Activated CD4-positive, CD25-positive, alpha-beta regulatory T cell treated with anti-CD3 and anti-CD28 coated beads, Interleukin-2, amount 50 U/mL, for 24 hours (primary cell): ENCODE measurements around the gene C16orf54.
"Not testable (repeated sequence)": the region's sequence is repeated elsewhere in the genome, so short reads cannot be mapped to it uniquely, and the experiment has no call there.

Experiments
- ATAC-seq, 2 donors: fragments of 150-1000 bp; cut with Tn5 transposase; one replicate each; pipeline ENCODE4 v1.10.0; 2021; ENCODE audit warnings: mild to moderate bottlenecking in 1 of 2, moderate library complexity in 1 of 2

The C16orf54 gene

DNA sequence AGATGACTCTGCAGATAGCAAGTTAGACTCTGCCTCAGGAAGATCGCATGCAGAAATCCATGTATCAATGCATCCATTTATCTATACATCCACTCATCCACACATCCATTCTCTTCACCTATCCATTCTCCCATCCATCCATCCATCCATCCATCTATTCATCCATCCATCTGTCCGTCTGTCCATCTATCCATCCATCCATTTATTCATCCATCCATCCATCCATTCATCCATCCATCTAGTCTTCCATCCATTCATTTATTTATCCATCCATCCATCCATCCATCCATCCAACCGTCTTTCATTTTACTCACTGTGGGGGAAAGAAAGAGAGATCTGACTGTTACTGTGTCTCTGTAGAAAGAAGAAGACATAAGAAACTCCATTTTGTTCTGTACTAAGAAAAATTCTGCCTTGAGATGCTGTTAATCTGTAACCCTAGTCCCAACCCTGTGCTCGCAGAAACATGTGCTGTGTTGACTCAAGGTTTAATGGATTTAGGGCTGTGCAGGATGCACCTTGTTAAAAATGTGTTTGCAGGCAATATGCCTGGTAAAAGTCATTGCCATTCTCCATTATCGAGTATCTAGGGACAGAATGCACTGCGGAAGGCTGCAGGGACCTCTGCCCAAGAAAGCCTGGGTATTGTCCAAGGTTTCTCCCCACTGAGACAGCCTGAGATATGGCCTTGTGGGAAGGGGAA lies 5.7 kb downstream of the C16orf54 start:
- not testable (repeated sequence) for ATAC-seq

DNA sequence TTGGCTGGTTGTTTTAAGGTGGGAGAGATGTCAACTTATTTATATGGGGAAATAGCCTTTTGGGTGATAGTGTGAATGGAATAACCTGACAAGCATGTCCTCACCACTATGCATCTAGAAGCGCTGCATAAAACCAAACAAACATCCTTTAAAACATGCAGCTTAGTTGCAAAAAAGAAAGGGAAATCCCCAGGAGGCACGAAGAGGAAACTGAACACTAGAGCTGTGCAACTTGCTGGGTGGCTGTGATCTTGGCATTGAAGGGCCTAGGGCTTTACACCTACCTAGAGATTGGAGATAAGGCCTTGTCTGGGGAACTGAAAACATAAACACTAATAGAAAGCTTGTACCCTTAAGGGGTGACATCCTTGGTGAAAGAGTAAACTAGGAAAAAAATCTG lies 7.3 kb downstream of the C16orf54 start:
- peak; percentile 89 to 91 for ATAC-seq

DNA sequence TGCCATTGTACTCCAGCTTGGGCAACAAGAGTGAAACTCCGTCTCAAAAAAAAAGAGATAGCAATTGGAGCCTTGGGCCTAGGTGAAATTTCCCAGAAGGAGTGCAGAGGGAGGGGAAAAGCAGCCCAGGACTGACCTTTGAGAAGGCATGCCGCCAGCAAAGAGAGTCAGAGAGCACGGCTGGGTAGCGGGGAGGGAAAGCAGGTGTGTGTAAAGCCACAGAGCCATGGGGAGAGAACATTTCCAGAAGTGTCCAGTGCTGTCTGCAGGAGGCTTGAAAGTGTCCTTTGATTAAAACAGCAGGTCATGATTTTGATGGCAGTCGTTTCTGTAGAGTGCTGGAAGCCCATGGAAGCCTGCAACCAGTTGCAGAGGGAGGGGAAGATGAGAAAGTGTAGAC lies 8.1 kb downstream of the C16orf54 start:
- no peak for ATAC-seq

DNA sequence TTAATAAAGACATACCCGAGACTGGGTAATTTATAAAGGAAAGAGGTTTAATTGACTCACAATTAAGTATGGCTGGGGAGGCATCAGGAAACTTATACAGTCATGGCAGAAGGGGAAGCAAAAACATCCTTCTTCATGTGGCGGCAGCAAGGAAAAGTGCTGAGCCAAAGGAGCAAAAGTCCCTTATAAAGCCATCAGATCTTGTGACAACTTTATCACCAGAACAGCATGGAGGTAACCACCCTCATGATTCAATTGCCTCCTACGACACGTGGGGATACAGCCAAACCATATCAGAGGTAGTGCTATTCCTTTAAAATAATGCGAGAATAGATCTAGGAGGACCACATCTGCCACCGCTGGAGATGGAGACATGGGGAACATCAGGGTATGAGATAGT lies 9.0 kb downstream of the C16orf54 start:
- ATAC-seq: no peak

DNA sequence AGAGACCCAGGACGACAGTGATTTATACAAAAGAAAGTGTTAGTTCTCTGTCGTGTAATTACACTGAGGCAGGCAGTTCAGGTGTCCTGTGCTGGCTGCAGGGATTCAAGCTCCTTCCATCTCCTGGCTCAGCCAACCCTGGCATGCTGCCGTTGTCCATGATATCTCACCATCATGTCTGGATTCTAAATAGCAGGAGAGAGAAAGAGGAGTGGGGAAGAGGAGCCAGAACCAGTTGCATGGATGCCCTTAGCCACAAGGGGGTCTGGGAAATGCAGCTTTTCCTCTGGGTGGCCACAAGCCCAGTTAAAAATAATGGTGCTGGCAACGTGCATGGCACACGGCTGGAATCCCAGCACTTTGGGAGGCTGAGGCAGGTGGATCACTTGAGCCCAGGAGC lies 9.7 kb downstream of the C16orf54 start:
- no peak for ATAC-seq

DNA sequence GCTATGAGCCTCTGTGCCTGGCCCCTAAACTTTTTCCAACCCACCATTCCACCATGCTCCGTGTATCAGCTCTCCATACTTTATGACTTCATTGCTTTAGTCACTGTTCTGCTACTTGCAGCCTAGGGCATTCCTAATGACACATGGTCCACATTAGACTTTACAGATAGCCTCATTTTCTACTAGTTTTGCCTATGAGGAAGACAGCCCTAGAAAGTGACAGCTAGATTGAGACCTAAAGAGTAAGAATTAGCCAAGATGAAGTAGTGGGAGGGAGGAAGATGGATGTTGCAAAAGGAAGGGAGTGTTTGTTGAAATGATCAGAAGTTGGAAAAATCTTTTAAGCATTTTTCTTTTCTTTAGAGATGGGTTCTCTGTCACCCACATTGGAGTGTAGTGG lies 11.0 kb downstream of the C16orf54 start:
- ATAC-seq: no peak

DNA sequence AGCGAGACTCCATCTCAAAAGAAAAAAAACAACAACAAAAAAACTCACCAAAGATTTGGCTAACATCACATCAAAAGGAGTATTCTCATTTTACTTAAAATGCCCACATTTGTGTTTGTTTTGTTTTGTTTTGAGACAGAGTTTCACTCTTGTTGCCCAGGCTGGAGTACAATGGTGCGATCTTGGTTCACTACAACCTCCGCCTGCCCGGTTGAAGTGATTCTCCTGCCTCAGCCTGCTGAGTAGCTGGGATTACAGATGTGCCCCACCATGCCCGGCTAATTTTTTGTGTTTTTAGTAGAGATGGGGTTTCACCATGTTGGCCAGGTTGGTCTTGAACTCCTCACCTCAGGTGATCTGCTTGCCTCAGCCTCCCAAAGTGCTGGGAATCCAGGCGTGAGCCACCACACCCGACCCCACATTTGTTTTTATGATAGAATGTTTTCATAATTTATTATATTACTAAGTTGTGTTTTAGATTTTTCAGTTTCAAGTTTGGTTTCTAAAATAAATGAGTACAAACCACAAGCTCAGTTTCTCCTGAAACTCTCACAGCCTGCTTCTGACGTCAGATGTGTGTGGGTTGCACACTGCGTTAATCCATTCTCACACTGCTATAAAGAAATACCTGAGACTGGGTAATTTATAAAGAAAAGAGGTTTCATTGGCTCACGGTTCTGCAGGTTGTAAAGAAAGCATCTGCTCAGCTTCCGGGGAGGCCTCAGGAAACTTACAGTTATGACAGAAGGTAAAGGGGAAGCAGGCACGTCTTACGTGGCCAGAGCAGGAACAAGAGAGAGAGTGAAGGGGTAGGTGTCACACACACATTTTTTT lies 13.8 kb downstream of the C16orf54 start:
- peak; percentile 95 to 97 for ATAC-seq

DNA sequence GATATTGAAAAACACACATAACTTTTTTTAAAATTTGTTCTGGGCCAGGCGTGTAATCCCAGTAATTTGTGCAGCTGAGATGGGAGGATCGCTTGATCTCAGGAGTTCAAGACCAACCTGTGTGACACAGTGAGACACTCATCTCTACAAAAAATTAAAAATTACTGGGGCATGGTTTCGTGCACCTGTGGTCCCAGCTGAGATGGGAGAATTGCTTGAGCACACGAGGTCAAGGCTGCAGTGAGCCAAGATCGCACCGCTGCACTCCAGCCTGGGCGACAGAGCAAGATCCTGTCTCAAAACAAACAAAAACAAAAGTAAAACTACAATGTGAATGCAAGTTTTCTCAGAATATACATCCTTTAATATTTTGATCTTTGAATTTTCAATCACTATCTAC lies 15.1 kb downstream of the C16orf54 start:
- no peak for ATAC-seq

DNA sequence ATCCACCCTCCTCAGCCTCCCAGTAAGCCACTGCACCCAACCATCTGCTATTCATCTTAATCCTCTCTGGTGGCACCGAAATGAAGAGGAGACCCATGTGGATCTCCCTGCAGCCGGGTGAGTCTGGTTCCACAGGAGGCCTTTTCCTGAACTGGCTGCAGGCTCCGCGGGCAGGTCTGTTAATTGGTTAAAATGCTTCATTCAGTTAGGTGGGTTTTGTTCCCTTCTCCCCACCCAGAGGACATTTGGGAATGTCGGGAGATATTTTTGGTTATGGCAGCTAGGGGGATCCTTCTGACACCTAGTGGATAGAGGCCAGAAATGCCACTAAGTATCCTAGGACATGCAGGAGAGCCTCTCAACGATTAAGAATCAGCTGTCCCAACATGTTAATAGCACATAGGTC lies 16.7 kb downstream of the C16orf54 start:
- no peak for ATAC-seq

DNA sequence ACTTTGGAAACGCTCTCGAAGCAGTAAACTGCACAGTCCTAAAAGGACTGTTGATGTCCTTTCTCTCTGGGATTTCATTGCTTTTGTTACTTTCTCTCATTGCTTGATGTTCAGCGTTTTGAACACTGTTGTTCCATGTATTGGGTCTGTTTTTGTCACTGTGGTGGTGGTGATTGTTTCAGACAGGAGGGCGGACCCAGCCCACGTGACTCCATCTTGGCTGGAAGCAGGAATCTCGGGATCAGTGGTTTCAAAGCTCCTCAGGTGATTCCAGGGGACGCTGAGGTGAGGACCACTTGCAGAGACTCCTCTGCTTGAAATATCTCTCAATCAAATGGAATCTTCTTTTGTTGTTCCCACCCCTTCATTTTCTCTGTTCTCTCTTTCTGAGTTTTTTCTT lies 18.3 kb downstream of the C16orf54 start:
- ATAC-seq: no peak

DNA sequence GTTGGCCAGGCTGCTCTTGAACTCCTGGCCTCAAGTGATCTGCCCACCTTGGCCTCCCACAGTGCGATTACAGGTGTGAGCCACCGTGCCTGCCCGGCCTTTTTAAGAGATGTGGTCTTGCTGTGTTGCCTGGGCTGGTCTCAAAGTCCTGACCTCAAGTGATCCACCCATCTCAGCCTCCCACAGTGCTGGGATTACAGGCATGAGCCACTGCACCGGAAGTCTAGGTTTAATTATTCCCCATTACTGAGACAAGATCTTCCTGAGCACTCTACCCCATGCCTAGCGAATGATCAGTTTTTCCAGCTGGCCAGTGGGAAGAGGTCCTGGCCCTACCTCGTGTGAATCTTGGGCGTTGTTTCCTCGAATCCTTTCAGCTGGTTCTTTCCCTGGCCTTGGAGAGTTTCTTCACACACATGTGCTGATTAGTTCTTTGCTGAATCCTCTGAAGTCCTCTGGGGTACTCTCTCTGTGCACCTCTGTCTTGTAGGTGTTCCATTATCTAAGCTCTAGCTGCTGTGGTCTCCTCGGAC lies 18.9 kb downstream of the C16orf54 start:
- no peak for ATAC-seq

DNA sequence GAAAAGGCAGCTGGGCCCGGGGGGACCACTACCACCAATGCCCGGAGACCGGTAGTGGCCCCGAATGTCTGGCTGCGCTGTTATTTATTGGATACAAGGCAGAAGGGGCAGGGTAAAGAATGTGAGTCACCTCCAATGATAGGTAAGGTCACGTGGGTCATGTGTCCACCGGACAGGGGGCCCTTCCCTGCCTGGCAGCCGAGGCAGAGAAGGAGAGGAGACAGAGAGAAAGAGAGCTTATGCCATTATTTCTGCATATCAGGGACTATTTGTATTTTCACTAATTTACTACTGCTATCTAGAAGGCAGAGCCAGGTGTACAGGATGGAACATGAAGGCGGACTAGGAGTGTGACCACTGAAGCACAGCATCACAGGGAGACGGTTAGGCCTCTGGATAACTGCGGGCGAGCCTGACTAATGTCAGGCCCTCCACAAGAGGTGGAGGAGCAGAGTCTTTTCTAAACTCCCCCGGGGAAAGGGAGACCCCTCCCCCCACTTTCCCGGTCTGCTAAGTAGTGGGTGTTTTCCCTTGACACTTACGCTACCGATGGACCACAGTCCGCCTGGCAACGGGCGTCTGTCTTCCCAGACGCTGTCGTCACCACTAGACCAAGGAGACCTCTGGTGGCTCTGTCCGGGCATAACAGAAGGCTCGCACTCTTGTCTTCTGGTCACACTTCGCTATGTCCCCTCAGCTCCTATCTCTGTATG lies 24.5 kb downstream of the C16orf54 start:
- not testable (repeated sequence) for ATAC-seq

DNA sequence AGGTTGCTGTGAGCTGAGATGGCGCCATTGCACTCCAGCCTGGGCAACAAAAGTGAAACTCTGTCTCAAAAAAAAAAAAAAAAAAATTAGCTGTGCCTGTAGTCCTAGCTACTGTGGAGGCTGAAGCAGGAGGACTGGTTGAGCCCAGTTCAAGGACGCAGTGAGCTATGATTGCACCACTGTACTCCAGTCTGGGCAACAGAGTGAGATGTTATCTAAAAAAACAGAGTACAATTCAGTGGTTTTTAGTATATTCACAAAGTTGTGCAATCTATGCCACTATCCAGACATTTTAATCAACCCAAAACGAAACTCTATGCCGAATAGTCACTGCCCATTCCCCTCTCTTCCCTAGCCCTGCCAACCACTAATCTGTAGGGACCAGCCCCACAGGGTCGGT lies 25.1 kb downstream of the C16orf54 start:
- no peak for ATAC-seq

DNA sequence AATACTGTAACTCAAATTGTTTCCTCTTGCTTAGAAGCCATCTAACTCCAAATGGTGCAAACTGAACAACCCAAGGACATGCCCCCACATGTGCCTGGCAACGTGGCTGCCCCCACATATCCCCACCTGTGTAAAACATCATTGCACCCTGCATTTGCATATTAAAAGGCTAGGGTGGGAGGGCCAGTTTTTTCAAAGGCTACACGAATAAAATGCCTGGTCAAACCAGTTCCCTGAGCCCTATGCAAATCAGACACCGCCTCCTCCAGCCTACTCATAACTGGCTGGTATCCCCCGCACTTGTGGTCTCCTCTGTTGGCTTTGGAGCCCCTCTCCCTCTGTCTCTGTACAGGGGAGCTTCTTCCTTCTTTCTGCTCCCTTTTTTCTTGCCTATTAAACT lies 26.7 kb downstream of the C16orf54 start:
- no peak for ATAC-seq

DNA sequence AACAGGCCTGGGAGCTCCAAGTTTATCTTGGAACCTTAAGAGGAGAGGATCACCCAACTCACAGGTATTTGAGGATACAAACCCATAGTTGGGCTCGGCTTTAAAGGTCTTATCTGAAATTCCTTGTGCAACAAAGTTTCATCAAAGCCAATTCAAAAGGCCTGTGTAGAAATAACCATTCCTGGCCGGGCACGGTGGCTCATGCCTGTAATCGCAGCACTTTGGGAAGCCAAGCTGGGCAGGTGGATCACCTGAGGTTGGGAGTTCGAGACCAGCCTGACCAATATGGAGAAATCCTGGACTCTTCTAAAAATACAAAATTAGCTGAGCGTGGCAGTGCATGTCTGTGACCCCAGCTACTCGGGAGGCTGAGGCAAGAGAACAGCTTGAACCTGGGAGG lies 28.7 kb downstream of the C16orf54 start:
- no peak for ATAC-seq

DNA sequence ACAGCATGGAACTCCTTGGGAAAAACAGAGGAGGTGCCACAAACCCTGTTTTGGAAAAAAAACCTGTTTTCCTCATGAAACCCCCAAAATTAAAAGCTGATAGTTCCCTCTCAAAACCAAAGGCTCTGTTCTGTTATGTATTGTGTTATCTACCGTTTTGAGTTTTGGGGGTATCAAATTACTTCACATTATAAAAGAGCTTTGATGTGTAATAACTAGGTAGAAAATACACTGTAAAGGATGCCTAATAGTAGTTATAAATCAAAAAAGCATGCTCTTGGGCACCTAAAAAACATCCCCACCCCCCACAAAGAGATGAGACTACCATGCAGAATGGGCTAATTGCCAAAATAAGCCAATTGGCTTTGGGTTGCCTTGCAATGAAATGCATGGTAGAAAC lies 30.8 kb downstream of the C16orf54 start:
- ATAC-seq: no peak

DNA sequence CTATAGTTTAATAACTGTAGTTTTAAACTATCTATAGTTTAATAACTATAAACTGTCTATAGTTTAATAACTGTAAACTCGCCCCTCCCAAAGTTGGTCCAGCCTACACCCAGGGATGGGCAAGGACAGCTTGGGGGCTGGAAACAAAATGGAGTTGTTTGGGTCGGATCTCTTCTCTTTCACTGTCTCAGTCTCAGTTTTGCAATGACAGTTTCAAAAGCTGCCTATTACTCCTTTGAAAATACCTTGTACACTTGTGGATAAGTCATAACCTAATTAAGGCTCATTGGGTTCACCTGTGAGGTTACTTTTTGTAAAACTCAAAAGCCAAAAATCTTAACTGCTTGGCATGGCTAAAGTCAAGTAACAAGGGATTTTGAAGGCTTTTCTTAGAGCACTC lies 31.4 kb downstream of the C16orf54 start:
- no peak for ATAC-seq

DNA sequence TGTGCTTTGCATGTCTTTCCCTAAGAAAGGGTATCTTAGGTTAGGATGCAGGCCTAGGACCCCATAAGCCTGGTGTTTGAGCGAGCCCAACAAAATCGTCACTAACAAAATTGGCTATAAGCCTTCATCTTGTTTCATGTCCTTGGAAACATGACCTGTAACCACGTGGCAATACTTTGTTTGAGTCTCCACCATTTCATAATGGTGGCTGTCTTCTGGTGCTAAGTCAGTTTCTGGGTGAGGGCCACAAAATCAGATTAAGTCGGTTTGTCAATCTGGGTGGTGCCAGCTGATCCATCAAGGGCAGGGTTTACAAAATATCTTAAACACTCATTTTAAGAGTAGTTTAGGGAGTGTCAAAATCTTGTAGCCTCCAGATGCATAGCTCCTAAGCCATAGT lies 33.0 kb downstream of the C16orf54 start:
- no peak for ATAC-seq

DNA sequence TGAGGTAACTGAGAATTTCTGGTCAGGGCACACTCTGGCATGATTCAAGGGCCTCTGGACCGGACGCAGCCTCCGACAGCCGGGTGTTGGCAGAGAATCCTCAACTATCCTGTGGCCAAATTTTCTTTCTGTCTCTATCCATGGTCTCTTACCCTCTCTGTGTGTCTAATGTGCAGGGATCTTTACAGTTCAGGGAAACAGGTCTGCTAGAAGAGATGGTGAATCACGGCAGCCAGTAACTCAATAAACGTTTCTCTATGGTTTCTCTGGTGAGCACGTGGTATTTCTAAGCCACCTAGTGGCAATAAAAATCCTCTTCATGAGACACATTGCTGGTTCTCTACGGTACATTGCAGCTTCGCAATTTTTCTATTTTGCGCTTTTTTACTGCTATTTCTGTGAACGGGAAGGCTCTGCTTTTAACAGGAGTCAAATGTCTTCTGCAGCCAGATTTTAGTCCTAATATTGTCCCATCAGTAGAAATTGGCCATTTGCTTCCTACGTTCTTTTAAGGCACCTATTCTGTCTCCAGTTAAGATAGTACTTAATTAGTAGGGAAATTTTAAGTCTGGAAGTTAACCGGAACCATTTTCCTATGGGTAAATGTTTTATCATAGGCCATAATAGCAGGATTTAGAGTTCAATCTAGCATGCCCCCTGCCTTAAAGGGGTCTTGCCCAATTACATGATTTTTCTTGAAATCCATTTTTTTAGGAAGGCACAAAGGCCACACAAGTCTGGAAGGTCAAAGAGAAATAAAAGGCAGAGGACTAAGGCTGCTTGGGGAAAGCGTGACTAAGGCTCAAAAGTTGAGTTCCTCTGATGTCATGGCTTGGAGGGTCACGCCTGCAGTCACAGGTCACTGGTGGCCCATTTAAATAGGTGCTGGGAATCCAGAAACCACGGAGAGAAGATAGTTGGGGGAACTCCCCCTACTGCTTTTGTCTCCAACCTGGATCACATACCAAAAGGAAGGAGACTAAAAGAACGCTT lies 35.3 kb downstream of the C16orf54 start:
- ATAC-seq: peak; percentile 98 to 99

DNA sequence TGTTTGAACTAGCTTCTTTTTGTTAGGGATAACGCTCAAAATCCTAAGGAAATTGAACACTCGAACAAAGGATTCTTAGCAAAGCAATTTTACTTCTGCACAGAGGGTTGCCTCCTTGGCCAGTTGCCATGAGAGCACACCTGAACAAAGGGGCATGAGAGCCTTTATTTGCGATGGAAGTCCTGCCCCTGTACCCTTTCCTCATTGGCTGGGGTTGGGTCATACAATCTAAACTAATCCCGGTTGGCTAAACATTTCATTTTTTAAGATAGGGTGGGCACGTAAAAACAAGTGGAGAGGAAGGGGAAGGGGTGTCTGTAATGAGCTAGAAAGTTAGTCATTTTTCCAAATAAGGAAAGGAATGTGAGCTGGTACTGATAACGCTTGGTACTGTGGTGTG lies 36.1 kb downstream of the C16orf54 start:
- ATAC-seq: not testable (repeated sequence)

DNA sequence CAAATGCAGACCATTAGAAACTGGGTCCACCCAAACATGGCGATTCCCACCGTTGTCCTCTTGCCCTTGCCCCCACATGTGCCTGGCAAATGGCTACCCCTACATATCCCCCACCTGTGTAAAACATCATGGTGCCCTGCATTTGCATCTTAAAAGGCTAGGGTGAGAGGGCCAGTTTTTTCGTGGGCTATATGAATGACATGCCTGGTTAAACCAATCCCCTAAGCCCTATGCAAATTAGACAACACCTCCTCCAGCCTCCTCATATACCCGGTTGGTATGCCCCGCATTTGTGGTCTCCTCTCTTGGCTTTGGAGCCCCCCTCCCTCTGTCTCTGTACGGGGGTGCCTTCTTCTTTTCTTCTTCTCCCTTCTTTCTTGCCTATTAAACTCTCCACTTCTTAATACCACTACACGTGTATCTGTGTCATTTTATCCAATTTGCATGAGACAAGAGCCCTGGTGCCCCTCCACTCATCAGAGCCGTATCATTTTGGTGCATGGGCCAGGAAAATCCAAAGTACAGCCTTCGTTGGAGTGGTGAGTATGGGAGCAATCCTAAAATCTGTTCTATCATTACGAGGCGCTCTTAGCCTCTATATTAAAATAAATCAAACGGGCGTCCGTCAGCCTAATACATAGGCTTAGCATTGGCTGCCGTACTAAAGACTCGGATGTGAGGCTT lies 36.7 kb downstream of the C16orf54 start:
- ATAC-seq: no peak

DNA sequence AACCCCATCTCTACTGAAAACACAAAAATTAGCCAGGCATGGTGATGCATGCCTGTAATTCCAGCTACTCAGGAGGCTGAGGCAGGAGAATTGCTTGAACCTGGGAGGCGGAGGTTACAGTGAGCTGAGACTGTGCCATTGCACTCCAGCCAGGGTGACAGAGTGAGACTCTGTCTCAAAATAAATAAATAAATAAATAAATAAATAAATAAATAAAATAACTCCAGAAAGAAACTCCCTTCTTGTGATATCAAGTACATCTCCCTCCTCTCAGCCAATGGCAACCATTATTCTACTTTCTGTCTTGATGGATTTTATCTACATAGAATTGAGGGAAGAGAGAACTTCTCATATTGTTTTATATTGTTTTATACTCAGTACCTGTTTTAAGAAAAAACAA lies 38.6 kb downstream of the C16orf54 start:
- ATAC-seq: not testable (repeated sequence)
